ENCODE measurements around the gene KATNB1. TPM values are rescaled to one million over a fixed set of nuclear protein-coding genes. Genes with fewer than 3 reads are reported as not detected.

The KATNB1 gene
- total and polyA plus RNA-seq, 2 of the 8 experiments (the other 6 are each of a cell fraction or from before 2014, with no cell fraction given): 50.2 to 60.4 TPM

GRCh38 chr16:57744642-57744903 is 9.0 kb downstream of the KATNB1 start (continued):
- TF ChIP-seq CHD7 (IDR thresholded peaks at IDR 0.05; ENCODE audit: insufficient replicate concordance, low read length) (no peak), POLR2A (IDR thresholded peaks at IDR 0.05; ENCODE audit: control extremely low read depth in 1 of 2, low read depth in 2 of 2, low read length in 2 of 2) (no peak), TAF1 (IDR thresholded peaks at IDR 0.05; ENCODE audit: low read depth, low read length) (no peak), ASH2L (IDR thresholded peaks at IDR 0.05; ENCODE audit: low read length) (no peak), USF2 (IDR thresholded peaks at IDR 0.05; ENCODE audit: low read length) (no peak), SUZ12 (IDR thresholded peaks at IDR 0.05; ENCODE audit: low read length) (no peak), JUND (IDR thresholded peaks at IDR 0.05; ENCODE audit: low read length) (no peak)

Measured in H1 (cell line).